Measurements from ENCODE around the gene MXD3.

DNA sequence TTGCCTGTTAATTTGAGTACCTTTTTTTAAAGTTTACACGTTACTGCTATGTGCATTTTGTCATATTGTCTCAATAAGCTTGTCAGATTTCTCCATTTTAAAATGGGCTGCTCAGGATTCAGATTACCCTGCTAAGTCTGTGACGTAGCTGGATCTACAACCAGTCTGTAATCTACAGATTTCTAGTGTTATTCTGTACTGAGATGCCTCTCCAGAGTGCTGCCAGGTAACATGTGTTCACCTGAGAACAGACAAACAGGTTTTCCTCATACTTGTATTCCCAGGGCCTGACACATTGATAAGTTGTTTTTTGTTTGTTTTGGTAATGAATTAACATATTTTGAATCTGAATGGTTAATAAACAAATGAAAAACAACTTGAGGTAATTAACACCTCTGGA, 23.5 kb downstream of the MXD3 start:
- no peak for TF ChIP-seq GATA2 (IDR thresholded peaks at IDR 0.05; ENCODE audit: low read depth, low read length)
- no peak for TF ChIP-seq GATA3 (IDR thresholded peaks at IDR 0.05; ENCODE audit: low read depth, low read length)

Data from SH-SY5Y (cell line).